Astrocyte (in vitro differentiated cells and primary cell): ENCODE data around the gene DNASE1L3.

Experiments
- CTCF ChIP-seq: IDR thresholded peaks from 2 replicates; pipeline ENCODE4 v1.5.1; 2011; ENCODE audit warnings: low read depth, mild to moderate bottlenecking, inconsistent platforms, low read length, moderate library complexity; ENCODE audit not compliant: insufficient read depth
- EZH2 ChIP-seq: IDR thresholded peaks from 2 replicates; pipeline ENCODE4 v1.6.1; 2012; ENCODE audit warnings: mild to moderate bottlenecking, low read length, inconsistent platforms; ENCODE audit not compliant: insufficient read depth

GRCh38 chr3:58176827-58177489, 33.8 kb downstream of the DNASE1L3 start:
- TF ChIP-seq CTCF (no peak), EZH2 (no peak)
